Nephron progenitor cell (in vitro differentiated cells): ENCODE results near the gene IARS2.
A peak's percentile ranks its signal among the peaks of the same experiment; 100 is the strongest.
"Not testable (repeated sequence)": the region's sequence is repeated elsewhere in the genome, so short reads cannot be mapped to it uniquely, and the experiment has no call there.

Experiments
- DNase-seq: peaks from one replicate; pipeline ENCODE4 v3.0.0; 2021
- H3K27ac Mint-ChIP-seq: 2 replicates; pipeline ENCODE4 v1.8.0; 2021; ENCODE audit warnings: mild to moderate bottlenecking, moderate library complexity, mixed read lengths
- H3K27me3 Mint-ChIP-seq: 2 replicates; pipeline ENCODE4 v1.8.0; 2021; ENCODE audit warnings: mild to moderate bottlenecking, low read depth, mixed read lengths; ENCODE audit not compliant: poor library complexity
- H3K36me3 Mint-ChIP-seq: 2 replicates; pipeline ENCODE4 v1.8.0; 2021; ENCODE audit warnings: low read depth, mixed read lengths
- H3K4me1 Mint-ChIP-seq: 2 replicates; pipeline ENCODE4 v1.8.0; 2021; ENCODE audit warnings: mixed read lengths
- H3K4me3 Mint-ChIP-seq: 2 replicates; pipeline ENCODE4 v1.8.0; 2021; ENCODE audit warnings: mild to moderate bottlenecking, moderate library complexity, mixed read lengths
- H3K9me3 Mint-ChIP-seq: 2 replicates; pipeline ENCODE4 v1.8.0; 2021; ENCODE audit warnings: mild to moderate bottlenecking, moderate library complexity, mixed read lengths
- CTCF ChIP-seq: fragments of 200-600 bp; sonication (generic); IDR thresholded peaks from 2 replicates; pipeline ENCODE4 v1.5.0; 2021; ENCODE audit warnings: antibody characterized with exemption

IARS2 gene

DNA sequence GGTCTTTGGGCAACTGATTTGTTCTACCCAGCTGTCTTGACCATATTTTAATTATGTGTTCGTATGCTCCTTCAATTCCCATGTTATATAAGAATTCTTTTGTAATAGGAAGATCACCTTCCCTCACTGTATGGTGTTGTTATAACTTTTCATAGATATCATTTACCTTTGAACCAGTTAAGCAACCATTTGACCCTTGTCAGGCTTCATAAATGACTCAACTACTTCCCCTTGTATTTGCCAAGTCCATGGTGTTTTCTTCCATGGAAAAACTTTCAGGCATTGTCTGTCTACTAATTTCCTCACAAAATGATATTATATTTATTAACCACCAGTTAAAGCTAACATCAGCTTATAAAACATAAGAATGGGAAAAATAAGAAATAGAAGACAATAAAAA is 9.5 kb upstream of the IARS2 start:
- H3K27me3 Mint-ChIP-seq: no peaks in the 10 kb centered on the region
- TF ChIP-seq CTCF: no peak
- peaks cover 2% of the 10 kb centered on the region for H3K4me1 Mint-ChIP-seq
- no peak overlapping the region for H3K4me3 Mint-ChIP-seq
- H3K36me3 Mint-ChIP-seq: peaks cover 52% of the 10 kb centered on the region
- no peak overlapping the region for H3K27ac Mint-ChIP-seq
- no peak for DNase-seq
- H3K9me3 Mint-ChIP-seq: peaks cover 15% of the 10 kb centered on the region

- H3K4me1 Mint-ChIP-seq, DNase-seq, H3K4me3 Mint-ChIP-seq, H3K27ac Mint-ChIP-seq, H3K9me3 Mint-ChIP-seq, H3K27me3 Mint-ChIP-seq: not testable (repeated sequence)
- H3K36me3 Mint-ChIP-seq: peaks cover 38% of the 10 kb centered on the region
Observed at GRCh38 chr1:220086261-220086686, 7.7 kb upstream of the IARS2 start.

GRCh38 chr1:220089650-220090556 is 4.0 kb upstream of the IARS2 start, which contains the start of gene BPNT1:
Gene BPNT1, minus strand, starts transcription at chr1:220089788. Its CDS starts 9,942 bp downstream, at chr1:220079846.
- peak; percentile 96 for DNase-seq
- TF ChIP-seq CTCF: no peak
- peaks cover 4% of the 10 kb centered on the region for H3K9me3 Mint-ChIP-seq
- H3K27me3 Mint-ChIP-seq: peaks cover 6% of the 10 kb centered on the region
- H3K36me3 Mint-ChIP-seq: peaks cover 10% of the 10 kb centered on the region
- peak within 1 kb of the TSS; percentile 64 for H3K27ac Mint-ChIP-seq
- H3K4me3 Mint-ChIP-seq: peak within 1 kb of the TSS; percentile 98
- H3K4me1 Mint-ChIP-seq: peaks cover 7% of the 10 kb centered on the region

DNA sequence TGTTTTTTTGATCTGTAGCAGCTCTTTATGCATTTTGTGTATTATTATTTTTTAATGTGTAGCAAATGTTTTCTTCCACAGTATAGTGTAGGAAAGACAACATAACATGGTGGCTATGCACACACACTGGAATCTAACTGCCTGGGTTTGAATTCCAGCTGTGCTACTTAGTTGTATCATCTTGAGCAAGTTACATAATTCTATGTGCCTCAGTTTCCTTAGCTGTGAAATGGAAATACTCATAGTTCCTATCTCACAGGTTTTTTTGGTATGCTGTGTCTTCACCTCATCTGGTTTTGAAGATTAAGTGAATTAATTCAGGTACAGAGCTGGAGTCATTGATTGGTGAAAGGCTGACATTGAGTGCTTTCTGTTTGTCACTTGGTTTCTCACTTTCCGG is 1.2 kb upstream of the IARS2 start:
- Mint-ChIP-seq H3K4me3 (no peak overlapping the region), H3K9me3 (peaks cover under 1% of the 10 kb centered on the region), H3K36me3 (peaks cover 23% of the 10 kb centered on the region), H3K27ac (no peak overlapping the region), H3K4me1 (peaks cover 25% of the 10 kb centered on the region), H3K27me3 (peaks cover 6% of the 10 kb centered on the region)
- no peak for TF ChIP-seq CTCF
- DNase-seq: no peak

DNA sequence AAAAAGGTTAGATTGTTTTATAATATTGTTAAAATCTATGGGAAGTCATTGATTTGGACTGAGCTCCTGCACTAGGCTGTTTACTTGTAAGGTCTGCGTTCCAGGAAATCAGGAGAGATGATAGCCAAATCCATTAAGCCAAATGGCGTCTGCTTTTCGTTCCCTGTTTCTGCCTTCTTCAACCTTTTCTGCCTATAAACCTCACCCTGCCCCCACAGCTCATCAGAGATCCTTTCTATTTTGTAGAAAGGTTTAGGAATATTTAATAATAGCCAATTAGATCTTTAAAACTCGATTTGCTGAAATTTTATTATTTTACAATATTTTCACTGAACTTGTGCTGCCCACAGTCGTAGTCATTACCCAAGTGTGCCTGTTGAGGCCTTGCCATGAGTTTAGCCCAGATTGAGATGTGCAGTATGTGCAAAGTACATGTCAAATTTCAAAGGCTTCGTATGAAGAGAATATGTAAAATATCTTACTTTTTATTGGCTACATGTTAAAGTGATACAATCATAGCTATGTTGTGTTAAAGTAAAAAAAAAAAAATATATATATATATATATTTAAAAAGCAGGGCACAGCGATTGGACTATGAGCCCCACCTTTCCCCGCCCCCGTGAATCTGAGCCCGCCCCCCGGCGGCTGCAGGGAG is 444 bp upstream of the IARS2 start:
- Mint-ChIP-seq H3K9me3 (no peaks in the 10 kb centered on the region), H3K27me3 (peaks cover 6% of the 10 kb centered on the region), H3K4me1 (peaks cover 25% of the 10 kb centered on the region), H3K27ac (no peak overlapping the region), H3K36me3 (peaks cover 29% of the 10 kb centered on the region), H3K4me3 (peak overlapping the region; percentile 34)
- TF ChIP-seq CTCF: no peak
- no peak for DNase-seq

DNA sequence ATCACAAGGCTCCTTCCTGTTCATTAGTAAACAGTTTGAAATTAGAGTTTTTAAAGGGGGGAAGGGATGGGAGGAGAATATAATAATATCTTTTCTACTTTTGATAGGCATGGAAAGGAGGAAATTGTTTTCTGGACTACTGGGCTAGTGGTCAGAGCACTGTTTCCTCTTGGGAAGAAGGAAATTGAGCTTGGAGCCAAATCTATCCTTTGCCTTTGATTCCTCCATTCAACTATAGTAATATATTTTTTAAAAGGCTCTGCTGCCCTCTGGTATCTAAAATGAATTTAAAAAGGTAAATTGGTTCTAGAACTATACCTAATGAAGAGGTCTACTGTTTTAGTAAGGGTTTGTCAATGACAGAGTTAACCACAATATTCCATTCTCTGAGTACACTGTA is 5.9 kb downstream of the IARS2 start:
- Mint-ChIP-seq H3K4me3 (no peak overlapping the region), H3K4me1 (peaks cover 17% of the 10 kb centered on the region), H3K36me3 (peaks cover 73% of the 10 kb centered on the region), H3K9me3 (no peaks in the 10 kb centered on the region), H3K27me3 (no peaks in the 10 kb centered on the region), H3K27ac (no peak overlapping the region)
- no peak for TF ChIP-seq CTCF
- DNase-seq: no peak

GRCh38 chr1:220110473-220110872 is 16.5 kb downstream of the IARS2 start:
- H3K27me3 Mint-ChIP-seq, H3K27ac Mint-ChIP-seq, H3K4me1 Mint-ChIP-seq, DNase-seq, H3K9me3 Mint-ChIP-seq, H3K4me3 Mint-ChIP-seq: not testable (repeated sequence)
- H3K36me3 Mint-ChIP-seq: peaks cover 65% of the 10 kb centered on the region

GRCh38 chr1:220112600-220112999 is 18.7 kb downstream of the IARS2 start:
- DNase-seq, H3K4me1 Mint-ChIP-seq, H3K4me3 Mint-ChIP-seq, H3K27me3 Mint-ChIP-seq, H3K27ac Mint-ChIP-seq, H3K9me3 Mint-ChIP-seq: not testable (repeated sequence)
- H3K36me3 Mint-ChIP-seq: peaks cover 61% of the 10 kb centered on the region
